Measurements from ENCODE around the gene ETS2. TPM values are rescaled to one million over a fixed set of nuclear protein-coding genes. Genes with fewer than 3 reads are reported as not detected.
A peak's percentile ranks its signal among the peaks of the same experiment; 100 is the strongest.

ETS2 gene
- total RNA-seq, 1 experiment from 2014 or later: 132 TPM

GRCh38 chr21:38774586-38775285, 31.0 kb upstream of the ETS2 start:
- in situ Hi-C loops (cut with HindIII; ENCODE audit: low pct_unique_long_range_greater_than_20kb, low sequenced_read_pairs): no loop called here
- intact Hi-C loops (cut with micrococcal nuclease; ENCODE audit: unreplicated experiment): no loop called here
- CTCF ChIA-PET: no interaction called here
- H3K4me3 ChIP-seq (ENCODE audit: low read depth in 2 of 2, low read length in 2 of 2): no peak overlapping the region
- no peaks in the 10 kb centered on the region for H3K27me3 ChIP-seq (ENCODE audit: control insufficient read depth, insufficient read depth, low read length)
- H3K27ac ChIP-seq (ENCODE audit: low read length): peak overlapping the region; percentile 73
- ATAC-seq: no peak
- H3K9me3 ChIP-seq (ENCODE audit: control insufficient read depth, insufficient read depth, low read depth, low read length): peaks cover 4% of the 10 kb centered on the region; the same call in 1 of the 2 replicates
- peaks cover 17% of the 10 kb centered on the region for H3K4me1 ChIP-seq (ENCODE audit: control insufficient read depth, insufficient read depth, low read length)
- DNase-seq (ENCODE audit: low read depth, low spot score): no peak
- POLR2A ChIA-PET: no interaction called here
- TF ChIP-seq CTCF (IDR thresholded peaks at IDR 0.05) (no peak), TCF7L2 (IDR thresholded peaks at IDR 0.05; ENCODE audit: low read depth, low read length) (no peak), POLR2AphosphoS5 (IDR thresholded peaks at IDR 0.05; ENCODE audit: low read depth, low read length) (no peak), REST (IDR thresholded peaks at IDR 0.05; ENCODE audit: insufficient read depth in 1 of 2, low read depth in 2 of 2, low read length in 1 of 2) (no peak), SIN3A (IDR thresholded peaks at IDR 0.05; ENCODE audit: borderline replicate concordance, insufficient read depth, low read depth, low read length) (no peak)
- BruUV-seq (replicated peaks): no TSS peak
- no peaks in the 10 kb centered on the region for H3K36me3 ChIP-seq (ENCODE audit: control insufficient read depth, insufficient read depth, low read length)

DNA sequence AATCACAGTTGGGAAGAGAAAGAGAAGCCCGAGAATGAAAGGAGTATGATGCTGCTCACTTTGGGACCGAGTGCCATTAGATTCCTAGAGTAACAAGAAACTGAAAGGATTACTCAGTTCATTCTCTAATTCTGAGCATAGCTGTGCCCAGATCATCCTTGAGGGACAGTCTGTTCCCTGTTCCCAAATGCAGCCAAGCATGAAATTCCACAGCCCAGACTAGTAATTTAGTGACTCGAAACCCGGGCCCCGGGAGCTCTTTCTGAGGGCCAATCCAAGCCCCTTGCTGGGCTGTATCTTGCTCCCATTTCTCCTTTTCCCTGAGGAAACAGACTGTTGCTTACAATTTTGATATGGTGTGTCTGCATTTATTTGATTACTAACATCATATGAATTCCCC, 30.0 kb upstream of the ETS2 start:
- in situ Hi-C loops (cut with HindIII; ENCODE audit: low pct_unique_long_range_greater_than_20kb, low sequenced_read_pairs): no loop called here
- ChIA-PET POLR2A (no interaction called here), CTCF (no interaction called here)
- no peak for DNase-seq (ENCODE audit: low read depth, low spot score)
- Histone ChIP-seq H3K36me3 (ENCODE audit: control insufficient read depth, insufficient read depth, low read length) (no peaks in the 10 kb centered on the region), H3K27me3 (ENCODE audit: control insufficient read depth, insufficient read depth, low read length) (no peaks in the 10 kb centered on the region), H3K4me3 (ENCODE audit: low read depth in 2 of 2, low read length in 2 of 2) (no peak overlapping the region), H3K4me1 (ENCODE audit: control insufficient read depth, insufficient read depth, low read length) (peaks cover 7% of the 10 kb centered on the region), H3K9me3 (ENCODE audit: control insufficient read depth, insufficient read depth, low read depth, low read length) (peaks cover 8% of the 10 kb centered on the region; the same call in 1 of the 2 replicates), H3K27ac (ENCODE audit: low read length) (no peak overlapping the region; the same call in none of the 2 replicates)
- no TSS peak for BruUV-seq (replicated peaks)
- TF ChIP-seq SIN3A (IDR thresholded peaks at IDR 0.05; ENCODE audit: borderline replicate concordance, insufficient read depth, low read depth, low read length): no peak
- intact Hi-C loops (cut with micrococcal nuclease; ENCODE audit: unreplicated experiment): no loop called here
- no peak for ATAC-seq

DNA sequence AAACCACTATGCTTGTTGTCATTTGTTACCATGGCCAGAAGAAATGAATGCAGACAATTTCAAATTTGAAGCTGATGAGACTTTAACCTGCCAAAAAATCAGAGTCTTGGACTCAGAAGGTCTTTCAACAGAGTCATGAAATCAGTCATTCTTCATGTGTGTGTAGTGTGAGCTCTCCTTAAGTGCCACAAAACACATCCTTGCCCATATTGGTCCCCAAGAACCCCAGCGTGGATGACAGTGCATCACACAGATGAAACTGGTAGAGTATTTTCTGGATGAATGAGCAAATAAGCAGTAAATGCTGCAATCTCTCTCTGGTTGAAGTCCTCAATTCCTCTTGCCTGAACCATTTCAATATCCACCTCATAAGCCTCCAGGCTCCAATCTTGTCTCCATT, 28.7 kb upstream of the ETS2 start:
- TF ChIP-seq TCF7L2 (IDR thresholded peaks at IDR 0.05; ENCODE audit: low read depth, low read length) (no peak), SIN3A (IDR thresholded peaks at IDR 0.05; ENCODE audit: borderline replicate concordance, insufficient read depth, low read depth, low read length) (no peak), CTCF (IDR thresholded peaks at IDR 0.05) (no peak), REST (IDR thresholded peaks at IDR 0.05; ENCODE audit: insufficient read depth in 1 of 2, low read depth in 2 of 2, low read length in 1 of 2) (no peak), POLR2AphosphoS5 (IDR thresholded peaks at IDR 0.05; ENCODE audit: low read depth, low read length) (no peak)
- H3K9me3 ChIP-seq (ENCODE audit: control insufficient read depth, insufficient read depth, low read depth, low read length): peaks cover 10% of the 10 kb centered on the region; the same call in 1 of the 2 replicates
- no TSS peak for BruUV-seq (replicated peaks)
- intact Hi-C loops (cut with micrococcal nuclease; ENCODE audit: unreplicated experiment) (no loop called here), in situ Hi-C loops (cut with HindIII; ENCODE audit: low pct_unique_long_range_greater_than_20kb, low sequenced_read_pairs) (no loop called here)
- CTCF ChIA-PET: no interaction called here
- no peaks in the 10 kb centered on the region for H3K36me3 ChIP-seq (ENCODE audit: control insufficient read depth, insufficient read depth, low read length)
- H3K27ac ChIP-seq (ENCODE audit: low read length): no peak overlapping the region; the same call in 1 of the 2 replicates
- POLR2A ChIA-PET: no interaction called here
- H3K4me1 ChIP-seq (ENCODE audit: control insufficient read depth, insufficient read depth, low read length): peaks cover 6% of the 10 kb centered on the region; the same call in 1 of the 2 replicates
- no peak for DNase-seq (ENCODE audit: low read depth, low spot score)
- H3K4me3 ChIP-seq (ENCODE audit: low read depth in 2 of 2, low read length in 2 of 2): no peak overlapping the region
- no peak for ATAC-seq
- H3K27me3 ChIP-seq (ENCODE audit: control insufficient read depth, insufficient read depth, low read length): no peaks in the 10 kb centered on the region
